GM18499 (cell line): ENCODE data around the gene TFAM.

Experiments
- ATAC-seq: cut with Tn5 transposase; IDR thresholded peaks from one replicate; pipeline ENCODE4 v1.9.1; 2021; ENCODE audit warnings: moderate number of reproducible peaks; ENCODE audit not compliant: insufficient read depth, unreplicated experiment

Gene TFAM

GRCh38 chr10:58431903-58432302 is 46.7 kb downstream of the TFAM start:
- ATAC-seq = no peak

GRCh38 chr10:58433066-58433465 is 47.9 kb downstream of the TFAM start:
- ATAC-seq = no peak

GRCh38 chr10:58433571-58433970 is 48.4 kb downstream of the TFAM start:
- no peak for ATAC-seq

GRCh38 chr10:58435297-58435985 is 50.2 kb downstream of the TFAM start:
- no peak for ATAC-seq

- ATAC-seq = no peak
These were observed 50.9 kb downstream of the TFAM start for GRCh38 chr10:58436071-58436470.

GRCh38 chr10:58438340-58438871 is 53.2 kb downstream of the TFAM start:
- ATAC-seq = no peak

- ATAC-seq = no peak
These were observed 53.8 kb downstream of the TFAM start for GRCh38 chr10:58438986-58439385.

GRCh38 chr10:58439632-58440364 is 54.6 kb downstream of the TFAM start:
- ATAC-seq = no peak

- ATAC-seq = no peak
These were observed 55.3 kb downstream of the TFAM start for GRCh38 chr10:58440484-58440883.

- ATAC-seq = no peak
These were observed 59.1 kb downstream of the TFAM start for GRCh38 chr10:58444321-58444720.

GRCh38 chr10:58444876-58445275 is 59.7 kb downstream of the TFAM start:
- ATAC-seq = no peak

GRCh38 chr10:58448121-58448935 is 63.1 kb downstream of the TFAM start:
- ATAC-seq = no peak
